Measurements from ENCODE around the gene PROC. TPM values are rescaled to one million over a fixed set of nuclear protein-coding genes. Genes with fewer than 3 reads are reported as not detected.

Gene PROC
- total and polyA plus RNA-seq, 9 donors: 0.51 to 1.1 TPM; not detected in 7

GRCh38 chr2:127454595-127455565 lies 36.7 kb downstream of the PROC start:
- H3K27ac ChIP-seq: no peak overlapping the region
- intact Hi-C loops (cut with DNase I): no loop called here

GRCh38 chr2:127455566-127456493 lies 37.6 kb downstream of the PROC start:
- Histone ChIP-seq H3K4me1 (ENCODE audit: insufficient read depth) (no peaks in the 10 kb centered on the region), H3K27ac (no peak overlapping the region), H3K27me3 (no peaks in the 10 kb centered on the region), H3K9me3 (no peaks in the 10 kb centered on the region), H3K36me3 (no peaks in the 10 kb centered on the region), H3K4me3 (no peak overlapping the region)
- DNase-seq: no peak
- WGBS, 3 donors: 84 to 87% (median 84%) methylated on average over 13 of the region's 13 CpGs
- no peak for TF ChIP-seq CTCF (IDR thresholded peaks at IDR 0.05)
- TF ChIP-seq EP300 (IDR thresholded peaks at IDR 0.05): no peak
- TF ChIP-seq POLR2A (IDR thresholded peaks at IDR 0.05): no peak
- intact Hi-C loops (cut with DNase I): no loop called here

More at GRCh38 chr2:127454595-127455565, 36.7 kb downstream of the PROC start:
- Histone ChIP-seq H3K36me3 (no peaks in the 10 kb centered on the region), H3K27me3 (no peaks in the 10 kb centered on the region), H3K4me3 (no peak overlapping the region), H3K9me3 (no peaks in the 10 kb centered on the region), H3K4me1 (ENCODE audit: insufficient read depth) (no peaks in the 10 kb centered on the region)
- WGBS, 3 donors: 92 to 93% (median 92%) methylated on average over 19 of the region's 19 CpGs
- TF ChIP-seq POLR2A (IDR thresholded peaks at IDR 0.05): no peak
- no peak for TF ChIP-seq CTCF (IDR thresholded peaks at IDR 0.05)
- no peak for TF ChIP-seq EP300 (IDR thresholded peaks at IDR 0.05)
- no peak for DNase-seq

- Histone ChIP-seq H3K36me3 (no peaks in the 10 kb centered on the region), H3K27me3 (no peaks in the 10 kb centered on the region), H3K4me1 (ENCODE audit: insufficient read depth) (no peaks in the 10 kb centered on the region), H3K9me3 (no peaks in the 10 kb centered on the region), H3K27ac (no peak overlapping the region), H3K4me3 (no peak overlapping the region)
- WGBS, 3 donors: 94 to 98% (median 98%) methylated on average over 12 of the region's 12 CpGs
- DNase-seq: no peak
- intact Hi-C loops (cut with DNase I): no loop called here
- no peak for TF ChIP-seq POLR2A (IDR thresholded peaks at IDR 0.05)
- no peak for TF ChIP-seq EP300 (IDR thresholded peaks at IDR 0.05)
- TF ChIP-seq CTCF (IDR thresholded peaks at IDR 0.05): no peak
These were observed 38.7 kb downstream of the PROC start for GRCh38 chr2:127456960-127457359.

- 30 to 36% (median 36%) methylated on average over 3 of the region's 3 CpGs for WGBS, 3 donors
- Histone ChIP-seq H3K9me3 (no peaks in the 10 kb centered on the region), H3K4me3 (no peak overlapping the region), H3K36me3 (no peaks in the 10 kb centered on the region), H3K4me1 (ENCODE audit: insufficient read depth) (no peaks in the 10 kb centered on the region), H3K27me3 (no peaks in the 10 kb centered on the region), H3K27ac (no peak overlapping the region)
- no peak for TF ChIP-seq CTCF (IDR thresholded peaks at IDR 0.05)
- no peak for TF ChIP-seq EP300 (IDR thresholded peaks at IDR 0.05)
- no peak for DNase-seq
- intact Hi-C loops (cut with DNase I): loop anchor here in 1 of 4 donors (10.0 kb wide), 1 partner anchor 118 kb away; no protein-coding TSS in a partner anchor
These were observed 44.2 kb downstream of the PROC start for GRCh38 chr2:127462461-127462860.

All from ovary (tissue), 9 donors.